Activated CD4-positive, alpha-beta T cell treated with anti-CD3 and anti-CD28 coated beads, Interleukin-2, amount 50 U/mL, for 16 hours (primary cell): ENCODE measurements around the gene PLEKHA1.

ENCODE experiments used
- DNase-seq: peaks from one replicate; pipeline ENCODE4 v3.0.0-alpha.2; 2020

The PLEKHA1 gene

GRCh38 chr10:122462533-122463465 is 88.3 kb downstream of the PLEKHA1 start:
- DNase-seq: peak; percentile 11

DNA sequence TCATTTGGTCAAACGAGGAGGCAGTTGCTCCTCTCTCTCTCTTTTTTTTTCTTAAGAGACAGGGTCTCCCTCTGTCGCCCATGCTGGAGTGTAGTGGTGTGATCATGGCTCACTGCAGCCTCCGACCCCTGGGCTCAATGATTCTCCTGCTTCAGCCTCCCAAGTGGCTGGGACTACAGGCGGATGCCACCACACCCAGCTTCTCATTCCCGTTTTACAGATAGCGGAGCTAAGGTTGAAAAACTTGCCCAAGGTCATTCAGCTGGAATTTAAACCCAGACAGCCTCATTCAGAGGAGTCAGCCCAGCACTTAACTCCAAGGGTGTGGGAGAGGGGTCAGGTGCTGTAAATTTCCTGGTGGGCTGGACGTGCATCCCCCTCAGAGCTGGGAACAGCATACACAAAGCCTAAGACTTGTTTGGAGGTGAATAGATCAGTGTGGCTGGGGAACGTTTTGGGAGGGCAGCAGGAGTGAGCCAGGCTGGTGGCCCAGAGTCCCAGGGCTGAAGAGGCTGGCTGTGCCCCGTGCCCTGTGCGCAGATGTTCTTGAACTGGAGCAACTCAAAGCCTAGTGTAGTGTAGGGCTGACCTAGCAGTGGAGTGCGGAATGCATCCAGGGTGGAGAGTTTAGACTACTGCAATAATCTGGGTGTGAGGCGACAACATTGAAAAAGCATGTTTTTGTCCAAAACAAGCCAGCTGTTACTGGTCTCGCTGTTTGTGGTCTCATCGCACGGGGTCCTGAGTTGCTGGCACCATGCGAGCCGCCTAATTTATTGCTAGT is 89.2 kb downstream of the PLEKHA1 start:
- no peak for DNase-seq

DNA sequence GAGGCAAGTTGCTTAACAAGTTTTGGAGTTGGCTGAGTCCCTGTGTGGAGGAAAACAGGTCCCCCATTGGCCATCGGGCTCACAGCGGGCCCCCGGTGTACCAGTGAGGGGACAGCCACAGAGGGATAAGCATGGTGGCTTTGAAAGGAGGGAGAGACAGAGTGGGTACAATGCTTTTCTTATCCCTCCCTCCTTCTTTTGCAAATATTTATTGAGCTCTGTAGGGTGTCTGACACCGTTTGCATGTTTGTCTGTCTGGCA is 89.7 kb downstream of the PLEKHA1 start:
- DNase-seq: no peak

- no peak for DNase-seq
These were observed 90.1 kb downstream of the PLEKHA1 start for GRCh38 chr10:122464586-122464985.

DNA sequence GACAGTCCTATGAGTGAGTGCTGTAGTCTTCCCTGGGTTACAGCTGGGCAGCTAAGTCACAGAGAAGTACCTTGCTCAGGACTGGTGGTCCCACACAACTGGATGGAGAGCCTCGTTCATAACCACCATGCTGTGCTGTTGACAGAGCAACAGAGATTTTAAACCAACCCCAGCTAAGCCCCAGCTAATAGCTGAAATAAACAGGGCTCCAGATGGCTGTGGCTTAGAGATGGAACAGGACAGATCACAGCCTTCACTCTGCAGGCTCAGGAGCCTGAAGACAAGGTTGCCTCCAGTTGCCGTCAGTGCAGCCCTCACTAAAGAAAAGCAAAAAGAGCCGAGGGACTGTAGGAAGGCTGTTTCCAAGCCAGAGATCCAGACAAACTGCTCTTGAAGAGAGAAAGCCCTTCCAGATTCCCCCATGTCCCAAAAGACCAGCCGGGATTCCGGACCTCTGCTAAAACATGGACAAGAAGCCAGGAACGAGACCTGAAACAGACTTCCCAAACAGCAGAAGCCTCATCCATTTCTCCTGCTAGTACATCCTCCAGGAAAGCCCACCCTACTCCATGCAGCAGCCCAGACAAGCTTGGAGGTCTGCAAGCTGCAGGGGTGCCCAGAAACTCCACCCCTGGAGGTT is 91.0 kb downstream of the PLEKHA1 start:
- DNase-seq: no peak

DNA sequence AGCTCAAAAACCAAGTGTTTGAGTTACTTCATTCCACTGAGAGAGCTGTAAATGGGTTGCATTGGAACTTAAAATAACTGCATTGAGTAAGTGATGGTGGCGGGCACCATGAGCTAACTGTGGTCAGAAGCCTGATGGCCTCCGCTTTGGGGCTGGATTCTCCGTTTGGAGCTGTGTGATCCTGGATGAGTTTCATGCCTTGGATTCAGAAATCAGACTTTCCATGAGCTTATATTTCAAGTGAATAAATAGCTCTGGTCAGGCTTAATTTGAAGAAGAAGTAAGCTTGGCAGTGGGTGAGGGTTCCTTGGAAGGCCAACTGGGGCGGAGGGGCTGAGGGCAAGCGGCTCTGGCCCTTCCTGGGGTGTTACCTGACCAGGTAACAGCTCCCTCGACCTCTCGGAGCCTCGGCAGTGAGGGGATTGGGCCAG is 92.5 kb downstream of the PLEKHA1 start:
- DNase-seq: no peak

DNA sequence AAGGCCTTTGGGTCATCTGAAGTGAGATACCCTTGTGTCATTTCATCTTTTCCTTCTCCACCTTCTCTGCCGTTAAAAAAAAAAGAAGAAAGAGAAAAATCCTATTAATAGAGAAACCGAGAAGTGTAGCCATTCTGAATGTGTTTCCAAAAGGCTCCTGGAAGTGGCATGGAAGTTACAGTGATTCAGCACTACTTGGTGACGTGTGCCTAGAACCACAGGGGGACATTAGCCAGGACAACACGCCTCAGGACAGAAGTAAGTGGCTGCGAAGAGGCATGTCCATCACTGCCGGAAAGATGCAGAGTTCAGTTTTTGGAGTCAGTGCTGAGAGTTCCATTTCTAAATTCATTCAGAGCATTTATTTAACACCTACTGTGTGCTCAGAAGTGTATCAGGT is 93.2 kb downstream of the PLEKHA1 start:
- DNase-seq: no peak

GRCh38 chr10:122468307-122468925 is 93.9 kb downstream of the PLEKHA1 start:
- DNase-seq: no peak

- no peak for DNase-seq
These were observed 94.6 kb downstream of the PLEKHA1 start for GRCh38 chr10:122468926-122469781.

DNA sequence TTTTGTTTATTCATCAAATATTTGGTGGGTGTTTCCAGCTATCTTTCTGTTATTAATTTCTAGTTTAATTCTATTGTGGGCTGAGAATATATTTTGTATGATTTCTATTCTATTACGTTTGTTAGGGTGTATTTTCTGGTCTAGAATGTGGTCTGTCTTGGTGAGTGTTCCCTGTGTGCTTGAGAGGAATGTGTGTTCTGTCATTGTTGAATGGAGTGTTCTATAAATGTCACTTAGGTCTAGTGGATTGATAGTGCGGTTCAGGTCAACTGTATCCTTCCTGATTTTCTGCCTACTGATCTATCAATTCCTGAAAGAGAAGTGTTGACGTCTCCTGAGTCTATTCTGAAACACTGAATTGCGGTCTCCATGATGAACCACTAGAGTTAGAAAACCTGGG is 95.3 kb downstream of the PLEKHA1 start:
- DNase-seq: no peak

GRCh38 chr10:122471531-122472177 is 97.1 kb downstream of the PLEKHA1 start:
- no peak for DNase-seq

DNA sequence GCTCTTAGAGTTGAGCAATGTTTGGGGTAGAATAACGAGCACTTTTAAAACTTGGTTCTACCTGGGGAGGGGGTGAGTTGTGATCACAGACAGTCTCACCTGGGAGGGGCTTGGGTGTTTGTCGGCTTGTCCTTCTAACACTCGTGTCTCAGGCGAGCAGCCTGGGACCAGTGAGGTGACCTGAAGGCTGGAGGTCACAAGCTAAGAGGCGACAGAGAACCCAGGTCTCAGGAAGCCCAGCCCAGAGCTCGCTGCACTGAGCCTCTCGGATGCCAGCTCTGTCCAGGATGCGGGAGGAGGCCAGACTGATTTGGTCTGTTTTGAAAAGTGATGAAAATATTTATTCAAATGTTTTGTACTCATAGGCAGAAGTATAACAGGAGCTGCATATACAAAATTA is 98.6 kb downstream of the PLEKHA1 start:
- no peak for DNase-seq

DNA sequence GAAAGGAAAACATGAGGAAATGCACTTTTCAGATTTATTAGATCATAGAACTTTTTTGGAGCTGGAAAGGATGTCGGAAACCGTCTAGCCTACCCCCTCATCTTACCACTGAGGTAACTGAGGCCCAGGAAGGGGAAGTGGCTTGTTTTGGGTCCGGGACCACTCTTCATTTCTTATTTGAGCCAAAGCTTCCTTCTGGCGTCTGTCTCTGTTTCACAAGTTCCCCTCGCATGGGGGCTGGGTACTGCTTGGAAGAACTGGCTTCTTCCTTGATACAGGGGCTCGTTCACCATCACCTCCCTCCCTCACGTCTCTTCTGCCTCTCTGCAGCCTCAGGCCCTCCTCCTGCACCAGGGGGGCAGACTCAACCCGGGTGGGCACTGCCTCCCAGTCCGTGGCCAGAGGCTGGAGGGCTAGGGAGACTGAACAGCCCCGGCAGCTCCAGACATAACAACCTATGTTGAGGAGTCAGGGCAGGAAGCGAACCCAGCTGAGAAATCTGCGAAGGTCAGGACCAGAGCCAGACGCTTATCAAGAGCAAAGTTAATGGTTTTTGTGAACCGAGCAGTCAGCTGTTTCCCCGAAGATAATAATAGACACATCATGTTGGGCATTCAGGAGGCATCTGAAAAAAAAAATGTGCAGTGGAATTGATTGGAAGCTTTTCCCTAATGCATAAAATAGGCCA is 99.8 kb downstream of the PLEKHA1 start:
- no peak for DNase-seq

GRCh38 chr10:122475100-122475499 is 100.6 kb downstream of the PLEKHA1 start:
- no peak for DNase-seq

DNA sequence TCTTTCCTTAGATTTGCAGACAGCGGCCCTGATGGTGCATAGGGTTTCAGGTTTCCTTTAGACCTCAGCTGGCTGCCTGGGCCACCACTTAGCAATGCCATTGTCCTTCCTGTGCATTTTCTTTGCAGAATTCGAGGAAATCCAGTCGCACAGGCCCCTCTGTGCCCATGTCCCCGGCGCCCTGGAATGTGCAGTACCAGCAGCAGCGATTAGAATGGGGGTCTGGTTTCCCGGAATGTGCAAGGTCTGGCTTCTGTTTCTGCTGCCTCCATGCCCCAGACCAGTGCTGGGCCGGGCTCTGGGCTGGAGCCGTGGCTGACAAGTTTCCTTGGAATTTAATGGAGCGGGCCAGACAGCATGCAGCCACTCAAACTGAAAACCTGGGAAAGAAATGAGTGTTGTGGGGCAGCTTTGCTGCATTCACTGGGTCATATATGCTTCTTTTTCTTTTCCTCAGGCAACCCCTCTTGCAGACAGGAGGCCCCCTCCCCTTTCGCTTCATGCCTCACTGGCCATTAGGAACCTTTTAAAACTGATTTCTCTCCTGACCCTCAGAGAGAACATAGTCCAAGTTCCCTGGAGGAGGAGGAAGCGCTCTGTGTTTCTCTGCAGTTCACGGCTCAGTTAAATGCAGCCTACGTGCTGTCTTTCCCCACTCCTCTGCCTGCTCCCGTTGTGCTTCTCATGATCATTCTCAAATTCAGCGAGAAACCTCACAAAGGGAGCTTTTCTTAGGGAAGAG is 101.3 kb downstream of the PLEKHA1 start:
- DNase-seq: no peak

DNA sequence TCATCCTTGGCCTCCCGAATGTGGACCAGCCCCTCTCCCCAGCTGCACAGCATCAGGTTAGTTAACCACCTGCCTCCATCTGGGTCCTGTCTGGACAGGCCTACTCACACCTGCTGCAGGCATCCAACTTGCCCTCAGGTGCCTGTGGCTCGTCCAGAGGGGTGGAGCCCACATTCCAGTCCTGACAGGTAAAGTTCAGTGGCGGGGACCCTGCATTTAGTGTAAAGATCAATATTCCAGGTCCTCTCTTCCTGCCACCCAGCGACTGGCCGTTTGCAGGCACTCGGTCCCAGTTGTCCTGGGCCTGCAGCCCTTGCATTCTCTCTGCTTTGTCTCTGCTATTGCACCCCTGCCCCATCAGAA is 101.8 kb downstream of the PLEKHA1 start:
- DNase-seq: no peak

DNA sequence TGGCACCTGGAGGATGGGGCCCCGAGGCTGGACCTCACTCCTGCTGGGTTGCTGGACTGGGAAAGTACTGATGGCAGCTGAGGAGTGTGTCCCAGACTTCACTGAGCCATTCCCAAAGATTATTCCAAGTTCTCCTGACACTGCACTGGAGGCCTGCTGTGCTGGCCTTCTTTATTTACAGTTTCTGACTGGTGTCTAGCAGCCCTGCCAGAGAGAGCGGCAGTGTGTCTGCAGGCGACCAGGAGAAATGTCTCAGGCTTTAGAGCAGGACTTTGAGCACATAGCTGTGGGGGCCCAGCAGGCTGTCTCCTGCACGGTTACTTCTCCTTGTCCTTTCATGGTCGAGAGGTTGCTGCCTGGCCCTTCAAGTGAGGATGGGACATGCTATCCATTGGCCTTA is 102.9 kb downstream of the PLEKHA1 start:
- no peak for DNase-seq

- no peak for DNase-seq
These were observed 104.5 kb downstream of the PLEKHA1 start for GRCh38 chr10:122478971-122479370.

DNA sequence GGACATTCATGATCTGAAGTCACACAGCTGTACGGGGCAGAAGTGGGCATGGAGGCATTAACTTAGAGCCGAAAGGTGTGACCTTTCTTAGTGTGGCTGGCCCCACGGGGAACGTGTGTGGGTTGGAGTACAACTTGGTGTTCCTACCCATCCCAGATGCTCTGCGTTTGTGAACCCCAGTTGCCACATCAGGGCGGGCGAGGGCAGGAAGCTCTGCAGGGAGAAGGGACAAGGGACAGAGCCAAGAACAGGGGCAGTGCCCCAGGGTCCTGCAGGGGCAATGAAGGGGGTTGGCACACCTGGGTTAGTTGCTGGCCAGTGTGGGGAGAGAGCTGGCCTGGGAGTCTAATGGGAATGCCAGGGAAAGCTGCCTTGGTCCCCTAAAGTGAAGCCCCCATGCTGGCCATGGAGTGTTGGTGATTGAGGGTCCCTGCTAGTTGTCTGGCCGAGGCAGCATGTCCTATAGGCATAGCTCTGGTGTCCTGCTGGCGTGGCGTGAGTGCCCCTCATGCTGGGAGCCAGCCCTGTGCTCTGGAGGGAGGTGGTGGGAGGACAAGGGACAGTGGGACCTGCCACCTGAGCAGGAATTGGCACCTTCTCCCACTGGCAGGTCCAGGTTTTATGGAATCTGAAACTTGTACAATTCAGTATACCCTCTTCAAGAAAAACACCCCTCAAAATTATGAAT is 105.8 kb downstream of the PLEKHA1 start:
- no peak for DNase-seq
